Measurements from ENCODE around the gene RBMS3. TPM values are rescaled to one million over a fixed set of nuclear protein-coding genes. Genes with fewer than 3 reads are reported as not detected.

RBMS3 gene
- total and polyA plus RNA-seq, 2 experiments from 2014 or later: 3.2 to 7.4 TPM

DNA sequence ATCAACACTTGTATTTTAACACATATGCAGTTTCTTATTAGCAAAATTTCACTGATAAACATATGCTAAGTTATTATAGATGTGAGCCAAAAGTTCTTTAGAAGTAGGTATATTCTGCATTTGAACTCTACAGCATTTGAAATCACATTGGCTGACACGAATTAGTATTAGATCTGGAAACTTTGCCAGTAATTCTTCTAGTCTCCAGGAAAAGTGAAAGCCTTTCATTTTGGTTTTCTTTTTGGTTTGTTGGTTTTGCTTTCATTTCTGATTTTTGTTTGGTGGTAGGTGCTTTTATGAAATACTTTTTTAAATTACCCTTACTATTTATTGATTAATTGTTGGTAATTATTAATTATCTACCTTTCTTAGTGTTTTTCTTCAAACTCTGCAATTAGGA lies 72.9 kb downstream of the RBMS3 start:
- Histone ChIP-seq H3K27me3 (ENCODE audit: insufficient read depth) (no peaks in the 10 kb centered on the region), H3K4me2 (no peak overlapping the region), H3K36me3 (ENCODE audit: insufficient read depth) (no peaks in the 10 kb centered on the region), H4K20me1 (replicated peaks; ENCODE audit: insufficient read depth) (no peaks in the 10 kb centered on the region), H3K27ac (ENCODE audit: low read depth) (no peak overlapping the region), H3K9me2 (ENCODE audit: insufficient read depth) (no peaks in the 10 kb centered on the region), H3F3A (replicated peaks; ENCODE audit: low read depth) (no peaks in the 10 kb centered on the region), H2AFZ (no peak overlapping the region), H3K4me1 (ENCODE audit: insufficient read depth) (peaks cover 12% of the 10 kb centered on the region), H3K79me2 (replicated peaks; ENCODE audit: insufficient read depth) (no peaks in the 10 kb centered on the region), H3K4me3 (no peak overlapping the region)
- Mint-ChIP-seq H3K27ac (no peak overlapping the region), H3K36me3 (ENCODE audit: low read depth) (no peaks in the 10 kb centered on the region), H3K27me3 (ENCODE audit: insufficient read depth, low read depth, poor library complexity) (peaks cover 2% of the 10 kb centered on the region), H3K9me3 (peaks cover 2% of the 10 kb centered on the region; the same call in 1 of the 3 replicates), H3K4me1 (peaks cover 16% of the 10 kb centered on the region), H3K4me3 (no peak overlapping the region)
- TF ChIP-seq ZNF114 (CRISPR knock-in tag; IDR thresholded peaks at IDR 0.05): no peak
- no peak for TF ChIP-seq ZNF331 (CRISPR knock-in tag; IDR thresholded peaks at IDR 0.05; ENCODE audit: low read depth)
- ATAC-seq (no peak), DNase-seq (ENCODE audit: low spot score) (no peak)

DNA sequence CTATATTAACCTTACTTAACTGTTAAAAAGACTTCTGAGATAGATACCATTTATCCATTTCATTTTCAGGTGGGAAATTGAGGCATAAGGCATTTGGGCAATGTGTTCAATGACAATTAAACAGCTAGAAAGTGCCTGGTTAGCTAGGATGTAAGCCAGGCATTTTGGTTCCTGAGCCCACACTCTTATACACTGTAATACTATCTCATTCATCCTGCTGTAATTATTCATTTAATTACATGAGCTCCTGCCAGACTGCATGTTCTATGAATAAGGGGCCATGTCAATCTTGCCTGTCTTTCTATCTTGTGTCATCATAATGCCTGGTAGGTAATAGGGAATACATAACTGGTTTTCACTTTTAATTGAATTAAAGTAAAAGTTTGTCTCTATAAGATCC lies 74.0 kb downstream of the RBMS3 start:
- Mint-ChIP-seq H3K27ac (no peak overlapping the region), H3K9me3 (peaks cover 2% of the 10 kb centered on the region; the same call in 1 of the 3 replicates), H3K4me1 (peaks cover 8% of the 10 kb centered on the region; the same call in 2 of the 3 replicates), H3K27me3 (ENCODE audit: insufficient read depth, low read depth, poor library complexity) (peaks cover 2% of the 10 kb centered on the region), H3K36me3 (ENCODE audit: low read depth) (peaks cover 2% of the 10 kb centered on the region; the same call in 1 of the 3 replicates), H3K4me3 (no peak overlapping the region)
- no peak for TF ChIP-seq ZNF331 (CRISPR knock-in tag; IDR thresholded peaks at IDR 0.05; ENCODE audit: low read depth)
- ATAC-seq: no peak
- Histone ChIP-seq H4K20me1 (replicated peaks; ENCODE audit: insufficient read depth) (no peaks in the 10 kb centered on the region), H3K4me2 (no peak overlapping the region), H2AFZ (no peak overlapping the region), H3K27ac (ENCODE audit: low read depth) (no peak overlapping the region), H3K4me1 (ENCODE audit: insufficient read depth) (peaks cover 9% of the 10 kb centered on the region), H3K27me3 (ENCODE audit: insufficient read depth) (no peaks in the 10 kb centered on the region), H3K9me2 (ENCODE audit: insufficient read depth) (no peaks in the 10 kb centered on the region), H3K36me3 (ENCODE audit: insufficient read depth) (no peaks in the 10 kb centered on the region), H3F3A (replicated peaks; ENCODE audit: low read depth) (no peaks in the 10 kb centered on the region), H3K4me3 (no peak overlapping the region), H3K79me2 (replicated peaks; ENCODE audit: insufficient read depth) (no peaks in the 10 kb centered on the region)
- no peak for DNase-seq (ENCODE audit: low spot score)

DNA sequence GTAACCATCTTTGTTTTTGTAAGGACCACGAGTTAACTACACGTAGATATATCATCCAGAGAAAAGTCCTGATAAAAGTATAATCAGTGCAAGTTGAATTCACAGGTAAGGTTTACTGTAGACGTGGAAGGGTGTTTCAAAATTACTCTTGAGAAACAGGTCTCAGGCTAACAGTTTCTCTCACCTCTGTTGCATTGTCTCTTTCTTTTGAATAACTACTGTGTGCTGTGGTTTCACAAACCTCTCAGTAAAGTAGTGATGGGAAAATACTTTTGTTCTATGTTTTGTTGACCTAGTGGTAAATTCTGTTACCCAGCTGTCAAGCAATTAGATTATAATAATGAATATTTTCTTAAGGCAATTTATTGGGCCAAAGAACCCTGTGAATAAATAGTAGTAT lies 75.2 kb downstream of the RBMS3 start:
- no peak overlapping the region for H3K4me3 ChIP-seq
- peaks cover 2% of the 10 kb centered on the region; the same call in 2 of the 3 replicates for H3K4me1 Mint-ChIP-seq
- no peak overlapping the region for H3K27ac ChIP-seq (ENCODE audit: low read depth)
- H2AFZ ChIP-seq: no peak overlapping the region
- peaks cover 6% of the 10 kb centered on the region; the same call in 1 of the 3 replicates for H3K36me3 Mint-ChIP-seq (ENCODE audit: low read depth)
- no peak overlapping the region for H3K27ac Mint-ChIP-seq
- ATAC-seq (no peak), DNase-seq (ENCODE audit: low spot score) (no peak)
- no peaks in the 10 kb centered on the region for H3K36me3 ChIP-seq (ENCODE audit: insufficient read depth)
- no peaks in the 10 kb centered on the region for H3K27me3 ChIP-seq (ENCODE audit: insufficient read depth)
- H3K4me3 Mint-ChIP-seq: no peak overlapping the region
- H3F3A ChIP-seq (replicated peaks; ENCODE audit: low read depth): no peaks in the 10 kb centered on the region
- peaks cover 4% of the 10 kb centered on the region for H3K27me3 Mint-ChIP-seq (ENCODE audit: insufficient read depth, low read depth, poor library complexity)
- H3K4me1 ChIP-seq (ENCODE audit: insufficient read depth): peaks cover 3% of the 10 kb centered on the region; the same call in 1 of the 2 replicates
- peaks cover 2% of the 10 kb centered on the region; the same call in 1 of the 3 replicates for H3K9me3 Mint-ChIP-seq
- H3K79me2 ChIP-seq (replicated peaks; ENCODE audit: insufficient read depth): no peaks in the 10 kb centered on the region
- H3K9me2 ChIP-seq (ENCODE audit: insufficient read depth): no peaks in the 10 kb centered on the region
- H4K20me1 ChIP-seq (replicated peaks; ENCODE audit: insufficient read depth): no peaks in the 10 kb centered on the region
- H3K4me2 ChIP-seq: no peak overlapping the region
- TF ChIP-seq ZNF114 (CRISPR knock-in tag; IDR thresholded peaks at IDR 0.05): no peak
- no peak for TF ChIP-seq CREB1 (CRISPR knock-in tag; IDR thresholded peaks at IDR 0.05; ENCODE audit: low read depth)
- no peak for TF ChIP-seq JUNB (IDR thresholded peaks at IDR 0.05; ENCODE audit: unreplicated experiment)
- no peak for TF ChIP-seq ZNF331 (CRISPR knock-in tag; IDR thresholded peaks at IDR 0.05; ENCODE audit: low read depth)
- no peak for TF ChIP-seq NANOG (IDR thresholded peaks at IDR 0.05; ENCODE audit: borderline replicate concordance)
- TF ChIP-seq EZH2phosphoT487 (IDR thresholded peaks at IDR 0.05; ENCODE audit: unreplicated experiment): no peak
- TF ChIP-seq POLR2AphosphoS5 (IDR thresholded peaks at IDR 0.05; ENCODE audit: low read depth): no peak
- TF ChIP-seq, protein P1, sequence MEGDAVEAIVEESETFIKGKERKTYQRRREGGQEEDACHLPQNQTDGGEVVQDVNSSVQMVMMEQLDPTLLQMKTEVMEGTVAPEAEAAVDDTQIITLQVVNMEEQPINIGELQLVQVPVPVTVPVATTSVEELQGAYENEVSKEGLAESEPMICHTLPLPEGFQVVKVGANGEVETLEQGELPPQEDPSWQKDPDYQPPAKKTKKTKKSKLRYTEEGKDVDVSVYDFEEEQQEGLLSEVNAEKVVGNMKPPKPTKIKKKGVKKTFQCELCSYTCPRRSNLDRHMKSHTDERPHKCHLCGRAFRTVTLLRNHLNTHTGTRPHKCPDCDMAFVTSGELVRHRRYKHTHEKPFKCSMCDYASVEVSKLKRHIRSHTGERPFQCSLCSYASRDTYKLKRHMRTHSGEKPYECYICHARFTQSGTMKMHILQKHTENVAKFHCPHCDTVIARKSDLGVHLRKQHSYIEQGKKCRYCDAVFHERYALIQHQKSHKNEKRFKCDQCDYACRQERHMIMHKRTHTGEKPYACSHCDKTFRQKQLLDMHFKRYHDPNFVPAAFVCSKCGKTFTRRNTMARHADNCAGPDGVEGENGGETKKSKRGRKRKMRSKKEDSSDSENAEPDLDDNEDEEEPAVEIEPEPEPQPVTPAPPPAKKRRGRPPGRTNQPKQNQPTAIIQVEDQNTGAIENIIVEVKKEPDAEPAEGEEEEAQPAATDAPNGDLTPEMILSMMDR (conservative IDR thresholded peaks at IDR 0.05; ENCODE audit: low read depth in 2 of 2): no peak
- TF ChIP-seq, protein P2, sequence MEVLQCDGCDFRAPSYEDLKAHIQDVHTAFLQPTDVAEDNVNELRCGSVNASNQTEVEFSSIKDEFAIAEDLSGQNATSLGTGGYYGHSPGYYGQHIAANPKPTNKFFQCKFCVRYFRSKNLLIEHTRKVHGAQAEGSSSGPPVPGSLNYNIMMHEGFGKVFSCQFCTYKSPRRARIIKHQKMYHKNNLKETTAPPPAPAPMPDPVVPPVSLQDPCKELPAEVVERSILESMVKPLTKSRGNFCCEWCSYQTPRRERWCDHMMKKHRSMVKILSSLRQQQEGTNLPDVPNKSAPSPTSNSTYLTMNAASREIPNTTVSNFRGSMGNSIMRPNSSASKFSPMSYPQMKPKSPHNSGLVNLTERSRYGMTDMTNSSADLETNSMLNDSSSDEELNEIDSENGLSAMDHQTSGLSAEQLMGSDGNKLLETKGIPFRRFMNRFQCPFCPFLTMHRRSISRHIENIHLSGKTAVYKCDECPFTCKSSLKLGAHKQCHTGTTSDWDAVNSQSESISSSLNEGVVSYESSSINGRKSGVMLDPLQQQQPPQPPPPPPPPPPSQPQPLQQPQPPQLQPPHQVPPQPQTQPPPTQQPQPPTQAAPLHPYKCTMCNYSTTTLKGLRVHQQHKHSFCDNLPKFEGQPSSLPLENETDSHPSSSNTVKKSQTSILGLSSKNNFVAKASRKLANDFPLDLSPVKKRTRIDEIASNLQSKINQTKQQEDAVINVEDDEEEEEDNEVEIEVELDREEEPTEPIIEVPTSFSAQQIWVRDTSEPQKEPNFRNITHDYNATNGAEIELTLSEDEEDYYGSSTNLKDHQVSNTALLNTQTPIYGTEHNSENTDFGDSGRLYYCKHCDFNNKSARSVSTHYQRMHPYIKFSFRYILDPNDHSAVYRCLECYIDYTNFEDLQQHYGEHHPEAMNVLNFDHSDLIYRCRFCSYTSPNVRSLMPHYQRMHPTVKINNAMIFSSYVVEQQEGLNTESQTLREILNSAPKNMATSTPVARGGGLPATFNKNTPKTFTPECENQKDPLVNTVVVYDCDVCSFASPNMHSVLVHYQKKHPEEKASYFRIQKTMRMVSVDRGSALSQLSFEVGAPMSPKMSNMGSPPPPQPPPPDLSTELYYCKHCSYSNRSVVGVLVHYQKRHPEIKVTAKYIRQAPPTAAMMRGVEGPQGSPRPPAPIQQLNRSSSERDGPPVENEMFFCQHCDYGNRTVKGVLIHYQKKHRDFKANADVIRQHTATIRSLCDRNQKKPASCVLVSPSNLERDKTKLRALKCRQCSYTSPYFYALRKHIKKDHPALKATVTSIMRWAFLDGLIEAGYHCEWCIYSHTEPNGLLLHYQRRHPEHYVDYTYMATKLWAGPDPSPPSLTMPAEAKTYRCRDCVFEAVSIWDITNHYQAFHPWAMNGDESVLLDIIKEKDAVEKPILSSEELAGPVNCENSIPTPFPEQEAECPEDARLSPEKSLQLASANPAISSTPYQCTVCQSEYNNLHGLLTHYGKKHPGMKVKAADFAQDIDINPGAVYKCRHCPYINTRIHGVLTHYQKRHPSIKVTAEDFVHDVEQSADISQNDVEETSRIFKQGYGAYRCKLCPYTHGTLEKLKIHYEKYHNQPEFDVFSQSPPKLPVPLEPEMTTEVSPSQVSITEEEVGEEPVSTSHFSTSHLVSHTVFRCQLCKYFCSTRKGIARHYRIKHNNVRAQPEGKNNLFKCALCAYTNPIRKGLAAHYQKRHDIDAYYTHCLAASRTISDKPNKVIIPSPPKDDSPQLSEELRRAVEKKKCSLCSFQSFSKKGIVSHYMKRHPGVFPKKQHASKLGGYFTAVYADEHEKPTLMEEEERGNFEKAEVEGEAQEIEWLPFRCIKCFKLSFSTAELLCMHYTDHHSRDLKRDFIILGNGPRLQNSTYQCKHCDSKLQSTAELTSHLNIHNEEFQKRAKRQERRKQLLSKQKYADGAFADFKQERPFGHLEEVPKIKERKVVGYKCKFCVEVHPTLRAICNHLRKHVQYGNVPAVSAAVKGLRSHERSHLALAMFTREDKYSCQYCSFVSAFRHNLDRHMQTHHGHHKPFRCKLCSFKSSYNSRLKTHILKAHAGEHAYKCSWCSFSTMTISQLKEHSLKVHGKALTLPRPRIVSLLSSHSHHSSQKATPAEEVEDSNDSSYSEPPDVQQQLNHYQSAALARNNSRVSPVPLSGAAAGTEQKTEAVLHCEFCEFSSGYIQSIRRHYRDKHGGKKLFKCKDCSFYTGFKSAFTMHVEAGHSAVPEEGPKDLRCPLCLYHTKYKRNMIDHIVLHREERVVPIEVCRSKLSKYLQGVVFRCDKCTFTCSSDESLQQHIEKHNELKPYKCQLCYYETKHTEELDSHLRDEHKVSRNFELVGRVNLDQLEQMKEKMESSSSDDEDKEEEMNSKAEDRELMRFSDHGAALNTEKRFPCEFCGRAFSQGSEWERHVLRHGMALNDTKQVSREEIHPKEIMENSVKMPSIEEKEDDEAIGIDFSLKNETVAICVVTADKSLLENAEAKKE (CRISPR knock-in tag; IDR thresholded peaks at IDR 0.05): no peak
